GM10847 (cell line): ENCODE results near the gene METTL24.

Experiments
- POLR2A ChIP-seq: IDR thresholded peaks from 2 replicates; pipeline ENCODE4 v1.6.1; 2011; ENCODE audit not compliant: insufficient read length; ENCODE audit errors: extremely low read depth

The METTL24 gene

DNA sequence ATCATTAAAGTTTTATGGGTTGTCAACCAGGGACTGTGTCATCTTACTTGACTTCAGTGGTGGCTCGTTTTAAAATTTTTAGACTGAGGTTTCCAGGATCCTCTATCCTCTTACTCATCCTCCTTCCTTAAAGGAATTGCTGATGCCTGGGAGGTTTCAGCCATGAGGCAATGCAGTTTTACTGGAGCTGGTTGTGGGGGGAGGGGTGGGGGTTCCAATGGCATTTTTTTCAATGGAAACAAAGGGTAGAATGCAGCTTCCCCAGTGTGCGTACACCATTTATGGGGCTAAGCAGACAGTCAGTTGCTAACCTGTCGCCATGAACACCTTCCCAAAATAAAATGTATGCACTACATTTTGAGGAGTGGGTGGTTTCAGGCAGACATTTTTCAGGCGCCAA is 88.0 kb downstream of the METTL24 start:
- TF ChIP-seq POLR2A: no peak

- no peak for TF ChIP-seq POLR2A
Observed at GRCh38 chr6:110269623-110270022, 88.5 kb downstream of the METTL24 start.

- no peak for TF ChIP-seq POLR2A
Observed at GRCh38 chr6:110266996-110267395, 91.2 kb downstream of the METTL24 start.

DNA sequence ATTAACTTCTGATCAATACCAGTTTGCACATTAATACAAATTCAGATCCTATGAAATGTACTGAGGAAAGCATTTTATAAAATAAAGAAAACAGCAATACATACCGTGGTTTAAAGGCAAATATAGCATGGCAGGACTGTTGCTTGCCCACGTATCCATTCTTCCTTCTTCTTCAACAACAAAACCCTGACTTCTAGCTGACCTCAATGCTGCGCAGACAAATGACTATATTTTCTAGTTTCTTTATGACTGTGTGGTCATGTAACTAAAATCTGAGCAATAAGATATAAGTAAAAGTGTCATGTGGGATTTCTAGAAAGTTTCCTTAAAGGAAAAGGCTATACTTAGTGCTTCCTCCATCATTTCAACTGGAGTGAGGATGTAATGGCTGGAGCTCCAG is 92.9 kb downstream of the METTL24 start:
- no peak for TF ChIP-seq POLR2A

- TF ChIP-seq POLR2A: no peak
Observed at GRCh38 chr6:110256366-110256765, 101.8 kb downstream of the METTL24 start.

DNA sequence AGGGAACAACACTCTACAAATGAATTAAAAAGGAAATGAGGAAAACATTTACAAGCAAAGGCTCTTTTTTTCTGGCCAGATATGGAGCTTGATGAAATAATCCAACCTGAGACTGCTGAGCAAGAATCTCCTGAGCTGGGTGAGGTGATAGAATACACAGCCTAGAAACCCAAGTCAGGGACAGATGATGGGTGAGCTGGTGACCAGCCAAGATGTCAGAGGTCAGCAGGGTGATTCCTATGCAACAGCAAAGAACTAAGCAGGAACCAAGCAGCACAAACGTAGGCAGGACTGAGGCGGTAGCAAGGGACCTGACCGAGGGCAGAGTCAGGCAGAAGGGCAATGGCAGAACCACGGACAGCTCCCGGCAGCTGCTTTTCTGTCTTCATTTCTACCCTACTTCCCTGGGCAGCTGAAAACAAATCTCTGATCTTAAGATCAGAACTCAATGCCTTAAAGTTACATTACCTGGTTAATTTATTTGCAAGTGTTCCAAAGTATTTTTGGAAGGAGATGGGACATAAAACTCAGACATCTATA is 102.9 kb downstream of the METTL24 start:
- no peak for TF ChIP-seq POLR2A

DNA sequence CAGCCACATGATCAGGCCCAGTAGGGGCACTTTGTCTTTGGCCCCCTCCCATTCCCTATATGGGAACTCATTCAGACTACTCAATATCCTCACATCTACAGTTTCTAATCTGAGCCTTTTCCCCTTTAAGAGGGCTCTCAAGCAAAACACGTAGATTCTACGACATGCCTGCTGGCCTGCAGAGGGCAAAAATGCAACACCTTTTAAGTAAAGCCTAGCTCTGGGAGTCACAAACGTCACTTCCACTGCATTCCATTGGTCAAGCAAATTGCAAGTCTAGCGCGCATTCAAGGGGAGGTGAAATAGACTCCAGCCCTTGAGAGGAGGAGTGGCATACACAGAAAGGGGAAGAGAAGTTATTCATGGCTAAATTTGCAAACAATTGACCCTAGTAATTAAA is 107.3 kb downstream of the METTL24 start:
- no peak for TF ChIP-seq POLR2A

GRCh38 chr6:110250058-110250457 is 108.1 kb downstream of the METTL24 start:
- no peak for TF ChIP-seq POLR2A

DNA sequence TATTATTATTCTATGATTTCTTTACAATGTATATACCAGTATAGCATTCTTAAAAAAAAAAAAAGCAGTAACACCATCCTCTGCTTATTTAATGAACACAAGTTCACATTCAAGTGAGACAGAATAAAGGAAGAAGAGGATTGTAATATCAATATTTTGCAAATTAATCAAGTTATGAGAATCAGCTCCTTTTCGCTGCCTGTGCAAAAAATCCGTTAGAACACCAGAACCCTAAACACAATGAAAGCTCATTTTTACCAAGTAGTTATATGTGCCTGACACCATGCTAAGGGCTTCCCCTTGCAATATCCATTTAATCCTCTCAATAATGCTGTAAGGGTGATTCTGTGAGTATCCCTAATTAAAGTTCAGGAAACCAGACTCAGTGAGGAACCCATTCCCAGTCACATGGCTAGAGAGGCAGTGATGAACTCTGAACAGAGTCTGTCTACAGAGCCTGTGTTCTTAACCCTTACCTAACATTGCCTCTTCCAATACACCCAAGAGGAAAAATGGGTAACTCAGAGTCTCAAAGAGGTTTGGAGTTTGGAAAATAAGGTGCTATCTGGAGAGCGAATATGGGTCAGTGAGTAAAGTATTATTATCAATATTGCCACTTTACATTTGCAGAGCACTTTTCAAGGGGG is 111.1 kb downstream of the METTL24 start:
- TF ChIP-seq POLR2A: no peak

DNA sequence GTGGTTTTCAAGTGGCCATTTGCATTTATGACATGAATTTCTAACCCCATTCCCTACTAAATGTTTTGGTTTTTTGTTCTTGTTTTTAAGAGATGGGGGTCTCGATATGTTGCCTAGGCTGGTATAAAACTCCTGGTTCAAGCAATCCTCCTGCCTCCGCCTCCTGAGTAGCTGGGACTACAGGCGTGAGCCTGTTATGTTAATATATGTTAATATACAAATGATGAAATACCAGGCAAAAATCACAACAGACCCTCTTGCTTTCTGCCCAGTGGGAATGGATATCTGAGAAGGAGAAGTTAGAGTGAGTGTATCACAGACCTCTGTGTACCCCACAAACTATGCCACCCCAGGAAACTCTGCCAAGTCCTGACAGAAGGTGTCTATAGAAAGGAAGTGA is 111.8 kb downstream of the METTL24 start:
- no peak for TF ChIP-seq POLR2A

DNA sequence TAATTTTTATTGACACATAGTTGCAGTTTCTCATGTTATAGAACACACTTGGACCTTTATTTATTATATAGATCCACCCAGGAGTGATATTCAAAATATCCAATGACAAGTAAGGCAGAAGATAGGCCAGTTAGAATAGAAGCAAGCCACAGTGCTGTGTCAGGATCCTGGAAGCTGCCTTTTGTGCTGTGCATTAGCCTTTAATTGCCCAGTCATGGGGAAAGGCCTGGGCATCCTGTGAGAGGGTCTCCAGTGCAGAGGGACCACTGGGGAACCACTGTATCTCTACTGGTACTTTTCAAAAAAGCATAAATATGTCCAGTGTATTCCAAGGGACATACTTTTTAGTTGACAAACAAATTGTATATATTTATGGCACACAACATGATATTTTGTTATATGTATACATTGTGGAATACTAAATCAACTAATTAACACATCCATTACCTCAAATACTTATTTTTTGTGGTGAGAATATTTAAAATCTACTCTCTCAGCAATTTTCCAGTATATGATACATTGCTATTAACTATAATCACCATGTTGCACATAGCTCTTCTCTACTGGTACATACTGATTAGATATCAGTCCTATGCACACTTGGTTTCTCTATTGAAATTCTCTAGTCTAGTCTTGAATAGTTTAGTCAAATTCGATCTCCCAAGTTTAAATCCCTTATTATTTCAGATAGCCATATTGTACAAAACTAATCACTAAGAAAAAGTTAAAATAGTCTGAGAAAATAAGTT is 118.4 kb downstream of the METTL24 start:
- TF ChIP-seq POLR2A: no peak

DNA sequence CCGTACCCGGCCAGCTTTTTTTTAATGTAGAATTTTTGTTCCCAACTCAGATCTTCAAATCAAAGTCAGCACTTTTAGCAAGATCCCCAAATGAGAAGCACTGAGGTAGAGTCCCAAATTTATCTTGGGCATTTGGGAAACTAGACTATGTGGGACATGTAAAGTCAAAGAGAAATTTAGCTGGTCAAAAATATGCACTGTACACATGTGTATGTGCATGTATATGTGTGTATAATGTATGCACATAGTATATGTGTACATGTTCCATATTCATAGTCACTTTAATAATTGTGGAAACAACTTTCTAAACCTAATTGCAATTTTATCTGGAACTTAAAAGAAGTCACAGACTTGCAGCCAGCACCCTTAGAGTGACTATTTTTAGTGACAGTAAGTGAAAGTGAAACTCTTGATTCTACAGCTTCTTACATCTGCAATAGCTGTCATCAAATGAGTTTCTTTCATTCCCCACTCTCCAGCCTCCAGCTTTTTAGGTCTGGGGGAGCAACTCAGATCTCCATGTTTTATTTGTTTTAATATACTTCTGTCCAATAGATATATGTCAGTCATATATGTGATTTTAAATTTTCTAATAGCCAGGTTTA is 124.3 kb downstream of the METTL24 start:
- no peak for TF ChIP-seq POLR2A

DNA sequence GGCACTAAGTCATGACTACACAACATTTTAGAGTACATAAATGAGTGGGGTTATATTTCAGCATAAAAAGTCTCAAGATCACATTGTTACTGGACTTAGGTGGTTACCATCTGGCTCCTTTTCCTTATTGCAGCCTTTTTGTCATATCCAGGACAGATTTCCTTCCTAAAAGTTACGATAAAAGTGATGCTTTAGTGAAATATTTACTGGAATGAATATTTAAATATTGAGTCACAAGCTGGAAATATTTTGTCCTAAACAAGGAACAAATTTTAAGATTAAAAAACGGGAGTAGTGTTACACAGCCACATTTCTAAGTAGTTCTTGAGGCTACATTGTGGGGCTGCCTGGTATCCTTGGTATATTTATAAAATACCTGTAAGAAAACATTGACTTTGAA is 125.7 kb downstream of the METTL24 start:
- no peak for TF ChIP-seq POLR2A

DNA sequence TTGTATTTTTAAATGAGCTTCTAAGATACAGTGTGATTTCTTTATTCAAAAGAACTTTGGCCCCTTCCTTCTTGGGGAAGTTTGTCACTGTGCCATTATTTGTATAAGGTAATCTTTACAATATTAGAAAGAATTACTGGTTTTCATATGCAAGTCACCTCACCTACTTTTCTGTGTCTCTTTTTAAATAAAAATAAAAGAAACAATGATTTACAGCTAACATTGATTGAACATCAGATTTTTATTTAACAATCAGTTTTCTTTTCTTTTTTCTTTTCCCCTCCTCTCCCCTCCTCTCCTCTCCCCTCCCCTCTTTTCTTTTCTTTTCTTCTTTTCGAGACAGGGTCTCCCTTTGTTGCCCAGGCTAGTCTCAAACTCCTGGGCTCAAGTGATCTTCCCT is 131.9 kb downstream of the METTL24 start:
- TF ChIP-seq POLR2A: no peak

DNA sequence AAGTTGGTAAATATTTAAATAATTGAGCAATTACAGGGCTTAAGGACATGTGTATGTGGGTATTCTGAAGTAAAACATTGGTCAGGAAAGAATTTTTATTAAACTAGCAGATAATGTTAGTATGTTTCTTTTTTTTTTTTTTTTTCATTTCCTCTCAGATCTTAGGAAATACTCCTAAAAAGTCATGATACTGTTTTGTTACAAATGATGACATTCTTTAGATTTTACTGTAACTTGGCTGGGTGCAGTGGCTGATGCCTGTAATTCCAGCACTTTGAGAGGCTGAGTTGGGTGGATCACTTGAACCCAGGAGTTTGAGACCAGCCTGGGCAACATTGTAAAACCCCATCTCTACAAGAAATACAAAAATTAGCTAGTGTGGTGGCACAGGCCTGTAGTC is 136.4 kb downstream of the METTL24 start:
- TF ChIP-seq POLR2A: no peak

DNA sequence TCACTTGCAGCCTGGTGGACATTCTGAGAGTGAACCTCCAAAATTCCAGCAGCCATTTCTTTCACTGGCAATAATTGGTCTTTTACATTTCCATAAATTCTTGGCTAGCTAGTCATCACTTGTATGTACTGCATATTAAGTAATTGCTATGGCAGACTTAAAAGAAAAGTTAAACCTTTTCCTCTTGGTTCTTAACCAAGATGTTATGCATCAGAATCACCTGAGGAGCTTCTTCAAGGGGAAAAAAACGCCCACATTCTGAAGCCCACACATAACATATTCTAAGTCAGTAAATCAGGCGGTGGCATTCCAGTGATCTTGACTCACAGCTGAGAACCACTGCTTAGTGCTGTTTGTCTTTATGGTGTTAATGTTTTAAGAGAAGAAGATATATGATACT is 140.9 kb downstream of the METTL24 start:
- TF ChIP-seq POLR2A: no peak
